ENCODE data around the gene GPR31.

The GPR31 gene

DNA sequence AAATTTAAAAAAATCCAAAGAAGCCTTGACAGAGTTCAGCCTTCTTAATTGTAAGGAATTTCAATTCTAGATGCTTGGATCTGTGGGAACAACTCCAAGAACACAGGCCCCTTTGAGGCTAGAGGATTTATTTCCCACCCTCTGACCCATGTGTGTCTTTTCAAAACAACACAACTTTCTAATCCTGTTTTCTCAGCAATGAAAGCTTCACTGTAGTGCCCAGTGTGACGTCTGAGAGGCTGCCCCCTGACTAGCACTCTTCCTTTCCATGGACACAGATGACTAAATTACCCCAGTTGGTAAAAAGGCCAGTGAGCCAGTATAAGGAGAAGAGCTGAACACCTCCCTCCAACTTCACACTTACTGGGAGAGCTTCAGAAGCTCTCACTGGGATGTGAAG lies 51.4 kb downstream of the GPR31 start:
- ChIA-PET CTCF (no interaction called here), POLR2A (no interaction called here)
- DNase-seq (ENCODE audit: extremely low spot score): no peak
- TF ChIP-seq ELF4 (IDR thresholded peaks at IDR 0.05): no peak
- TF ChIP-seq ARNT (IDR thresholded peaks at IDR 0.05): no peak
- TF ChIP-seq FOXK2 (IDR thresholded peaks at IDR 0.05): no peak
- TF ChIP-seq HDGF (IDR thresholded peaks at IDR 0.05; ENCODE audit: borderline replicate concordance): no peak
- no peak for TF ChIP-seq BHLHE40 (IDR thresholded peaks at IDR 0.05; ENCODE audit: borderline replicate concordance)
- TF ChIP-seq FOXA1 (IDR thresholded peaks at IDR 0.05): no peak

Measured in HEK293T (cell line).